GM23338 (cell line): ENCODE data around the gene MALRD1. TPM values are rescaled to one million over a fixed set of nuclear protein-coding genes. Genes with fewer than 3 reads are reported as not detected.

Source experiments
- ATAC-seq: fragments of 200-7000 bp; cut with Tn5 transposase; 3 replicates; pipeline ENCODE4 v1.9.1; 2020
- DNase-seq: peaks from one replicate; pipeline ENCODE4 v3.0.0-alpha.2; 2015; ENCODE audit warnings: low spot score
- H2AFZ ChIP-seq: fragments of 200-600 bp; sonication (generic); 2 replicates; pipeline ENCODE4 v1.8.0; 2016; ENCODE audit warnings: antibody characterized with exemption, mild to moderate bottlenecking, moderate library complexity
- H3F3A ChIP-seq: fragments of 200-600 bp; sonication (generic); replicated peaks from 2 replicates; pipeline ENCODE4 v1.8.0; 2017; ENCODE audit warnings: antibody characterized with exemption, mixed run types, low read depth
- H3K27ac ChIP-seq: fragments of 200-600 bp; sonication (generic); 2 replicates; pipeline ENCODE4 v1.6.1; 2016; ENCODE audit warnings: low read depth
- H3K27me3 ChIP-seq: fragments of 200-600 bp; sonication (generic); 2 replicates; pipeline ENCODE4 v1.8.0; 2016; ENCODE audit warnings: mild to moderate bottlenecking, mixed run types, moderate library complexity; ENCODE audit not compliant: insufficient read depth
- H3K36me3 ChIP-seq: fragments of 200-600 bp; sonication (generic); 2 replicates; pipeline ENCODE4 v1.8.0; 2016; ENCODE audit warnings: mild to moderate bottlenecking; ENCODE audit not compliant: insufficient read depth
- H3K4me1 ChIP-seq: fragments of 200-600 bp; sonication (generic); 2 replicates; pipeline ENCODE4 v1.8.0; 2016; ENCODE audit warnings: mild to moderate bottlenecking, moderate library complexity; ENCODE audit not compliant: insufficient read depth
- H3K4me2 ChIP-seq: fragments of 200-600 bp; sonication (generic); 2 replicates; pipeline ENCODE4 v1.7.1; 2017; ENCODE audit warnings: mixed run types
- H3K4me3 ChIP-seq: fragments of 200-600 bp; sonication (generic); 2 replicates; pipeline ENCODE4 v1.6.1; 2016; ENCODE audit warnings: mixed run types
- H3K79me2 ChIP-seq: fragments of 200-600 bp; sonication (generic); replicated peaks from 2 replicates; pipeline ENCODE4 v1.8.0; 2017; ENCODE audit warnings: mild to moderate bottlenecking; ENCODE audit not compliant: insufficient read depth
- H3K9me2 ChIP-seq: fragments of 200-600 bp; sonication (generic); 2 replicates; pipeline ENCODE4 v1.8.0; 2017; ENCODE audit not compliant: insufficient read depth
- H4K20me1 ChIP-seq: fragments of 200-600 bp; sonication (generic); replicated peaks from 2 replicates; pipeline ENCODE4 v1.8.0; 2017; ENCODE audit warnings: mild to moderate bottlenecking; ENCODE audit not compliant: insufficient read depth
- H3K27ac Mint-ChIP-seq: 2 replicates; pipeline ENCODE4 v1.8.0; 2020; ENCODE audit warnings: inconsistent platforms, mild to moderate bottlenecking, moderate library complexity, mixed read lengths
- H3K27me3 Mint-ChIP-seq: 3 replicates; pipeline ENCODE4 v1.8.0; 2022; ENCODE audit warnings: low read depth, mild to moderate bottlenecking, moderate library complexity, mixed read lengths, inconsistent platforms; ENCODE audit not compliant: insufficient read depth, poor library complexity
- H3K36me3 Mint-ChIP-seq: 3 replicates; pipeline ENCODE4 v1.8.0; 2021; ENCODE audit warnings: low read depth, mild to moderate bottlenecking, inconsistent platforms, moderate library complexity, mixed read lengths
- H3K4me1 Mint-ChIP-seq: 3 replicates; pipeline ENCODE4 v1.8.0; 2020; ENCODE audit warnings: mild to moderate bottlenecking, inconsistent platforms, mixed read lengths
- H3K4me3 Mint-ChIP-seq: 3 replicates; pipeline ENCODE4 v1.8.0; 2021; ENCODE audit warnings: moderate library complexity, mild to moderate bottlenecking, inconsistent platforms, mixed read lengths
- H3K9me3 Mint-ChIP-seq: 3 replicates; pipeline ENCODE4 v1.8.0; 2020; ENCODE audit warnings: moderate library complexity, mild to moderate bottlenecking, inconsistent platforms, mixed read lengths
- CREB1 ChIP-seq: fragments of 250-450 bp; sonication (Bioruptor Pico); IDR thresholded peaks from 2 replicates; pipeline ENCODE4 v1.5.0; 2020; ENCODE audit warnings: low read depth, mild to moderate bottlenecking, moderate library complexity
- CTCF ChIP-seq, 2 experiments: fragments of 200-600 bp in 1 of 2; sonication (generic) in 1 of 2; conservative IDR thresholded peaks; 2 replicates each; pipeline versions ENCODE4 v1.5.1 to v1.6.1; 2016 to 2017; ENCODE audit warnings: antibody characterized with exemption in 2 of 2, low read depth in 2 of 2, mild to moderate bottlenecking in 2 of 2, moderate library complexity in 1 of 2
- ETS1 ChIP-seq: IDR thresholded peaks from 2 replicates; pipeline ENCODE4 v1.6.1; 2016; ENCODE audit warnings: antibody characterized with exemption
- EZH2 ChIP-seq: fragments of 200-600 bp; sonication (generic); IDR thresholded peaks from one replicate; pipeline ENCODE4 v1.8.0; 2017; ENCODE audit warnings: antibody characterized with exemption, mild to moderate bottlenecking, low read depth; ENCODE audit not compliant: unreplicated experiment
- EZH2phosphoT487 ChIP-seq: fragments of 200-600 bp; sonication (generic); IDR thresholded peaks from one replicate; pipeline ENCODE4 v1.8.1; 2018; ENCODE audit warnings: antibody characterized with exemption; ENCODE audit not compliant: unreplicated experiment
- JUNB ChIP-seq: IDR thresholded peaks from one replicate; pipeline ENCODE4 v1.6.1; 2016; ENCODE audit warnings: antibody characterized with exemption; ENCODE audit not compliant: unreplicated experiment
- NANOG ChIP-seq: IDR thresholded peaks from 2 replicates; pipeline ENCODE4 v1.6.1; 2016; ENCODE audit warnings: antibody characterized with exemption, borderline replicate concordance
- POLR2AphosphoS5 ChIP-seq: IDR thresholded peaks from 2 replicates; pipeline ENCODE4 v1.6.1; 2016; ENCODE audit warnings: antibody characterized with exemption, low read depth
- REST ChIP-seq: IDR thresholded peaks from one replicate; pipeline ENCODE4 v1.6.1; 2018; ENCODE audit warnings: antibody characterized with exemption; ENCODE audit not compliant: unreplicated experiment
- STAT1 ChIP-seq: IDR thresholded peaks from one replicate; pipeline ENCODE4 v1.6.1; 2016; ENCODE audit warnings: antibody characterized with exemption; ENCODE audit not compliant: unreplicated experiment
- ZNF114 ChIP-seq: fragments of 250-450 bp; sonication (Bioruptor Pico); IDR thresholded peaks from 2 replicates; pipeline ENCODE4 v1.5.0; 2020; ENCODE audit warnings: mild to moderate bottlenecking, moderate library complexity
- ZNF331 ChIP-seq: fragments of 250-450 bp; sonication (Bioruptor Pico); IDR thresholded peaks from 2 replicates; pipeline ENCODE4 v1.5.0; 2020; ENCODE audit warnings: low read depth, mild to moderate bottlenecking, moderate library complexity
- ZNF462 ChIP-seq: fragments of 250-450 bp; sonication (Bioruptor Pico); IDR thresholded peaks from 2 replicates; pipeline ENCODE4 v1.5.0; 2020; ENCODE audit warnings: mild to moderate bottlenecking, moderate library complexity
- polyA plus RNA-seq: library from polyadenylated mRNA; unstranded; fragments of >200 nt; fragmentation: Nextera tagmentation; extraction: Ambion mirVana; gene quantifications from 2 replicates; pipeline ENCODE4 v1.2.1, GENCODE V29; 2016
- total RNA-seq: library from RNA; depleted of rRNA; stranded (reverse); fragments of >200 nt; shearing (Covaris generic); gene quantifications from 2 replicates; pipeline ENCODE4 v1.2.3, GENCODE V29; 2014

MALRD1 gene
- total and polyA plus RNA-seq, 2 experiments from 2014 or later, result 0.42 to 1.9 TPM

GRCh38 chr10:19329475-19329874, 280.9 kb downstream of the MALRD1 start:
- no peaks in the 10 kb centered on the region for H3K9me2 ChIP-seq
- no peak overlapping the region for H3K4me3 Mint-ChIP-seq
- no peaks in the 10 kb centered on the region for H3K4me1 Mint-ChIP-seq
- H3K4me3 ChIP-seq, result no peak overlapping the region
- H3K4me1 ChIP-seq, result no peaks in the 10 kb centered on the region
- no peak overlapping the region for H2AFZ ChIP-seq
- no peaks in the 10 kb centered on the region for H3K36me3 ChIP-seq
- no peaks in the 10 kb centered on the region for H3K9me3 Mint-ChIP-seq
- DNase-seq (no peak), ATAC-seq (no peak)
- no peak overlapping the region for H3K27ac ChIP-seq
- H3K79me2 ChIP-seq, result no peaks in the 10 kb centered on the region
- H4K20me1 ChIP-seq, result no peaks in the 10 kb centered on the region
- H3K27me3 ChIP-seq, result no peaks in the 10 kb centered on the region
- H3K27me3 Mint-ChIP-seq, result no peaks in the 10 kb centered on the region
- no peak overlapping the region for H3K4me2 ChIP-seq
- TF ChIP-seq CTCF (conservative IDR thresholded peaks at IDR 0.05; ENCODE audit: low read depth in 2 of 2) (no peak), EZH2 (no peak), ZNF114 (CRISPR knock-in tag) (no peak), ZNF331 (no peak), NANOG (no peak), JUNB (no peak), STAT1 (no peak), ZNF462 (CRISPR knock-in tag) (no peak), EZH2phosphoT487 (no peak), CREB1 (CRISPR knock-in tag) (no peak), REST (no peak), POLR2AphosphoS5 (no peak), ETS1 (no peak)
- H3F3A ChIP-seq, result no peaks in the 10 kb centered on the region
- H3K27ac Mint-ChIP-seq, result no peak overlapping the region
- no peaks in the 10 kb centered on the region for H3K36me3 Mint-ChIP-seq
